K562 (cell line): Measurements from ENCODE around the gene SH2B2. TPM values are rescaled to one million over a fixed set of nuclear protein-coding genes. Genes with fewer than 3 reads are reported as not detected.

ENCODE experiments used
- ATAC-seq: fragments of 200-7000 bp; cut with Tn5 transposase; 3 replicates; pipeline ENCODE4 v1.9.1; 2020; ENCODE audit warnings: moderate library complexity
- BruUV-seq: library from RNA; stranded (reverse); fragments of 400-500 nt; replicated peaks from 2 replicates; lab custom pipeline; 2021; lab: Mats Ljungman, UMichigan
- CTCF ChIA-PET: fragments of 300-600 bp; formaldehyde crosslinking; extraction: SDS; loops from one replicate; lab custom pipeline; 2021; ENCODE audit warnings: low intra/inter-chr PET ratio; lab: Yijun Ruan, JAX
- POLR2A ChIA-PET: fragments of 300-600, 350-650 bp; sonication (Branson Sonifier 250); formaldehyde crosslinking; extraction: SDS; loops from one replicate; lab custom pipeline; 2021; ENCODE audit warnings: antibody characterized with exemption, inconsistent platforms; lab: Yijun Ruan, JAX
- DNase-seq, 4 experiments: peaks; one replicate each; pipeline versions ENCODE4 v3.0.0 to v3.0.0-alpha.2; 2011 to 2018; ENCODE audit warnings: low spot score in 3 of 4, mixed read lengths in 3 of 4; ENCODE audit errors: extremely low read depth in 1 of 4
- FAIRE-seq: peaks from 2 replicates; lab custom pipeline; 2011; peaks lifted over from hg19 to GRCh38; lab: Jason Lieb, UNC
- H2AFZ ChIP-seq: 2 replicates; pipeline ENCODE4 v1.6.0; 2011; ENCODE audit warnings: low read depth, low read length, control low read depth, inconsistent platforms
- H3K27ac ChIP-seq: fragments of 200-600 bp; 3 replicates; pipeline ENCODE4 v1.8.0; 2011; ENCODE audit warnings: low read depth, mild to moderate bottlenecking, control low read depth, inconsistent platforms, low read length, moderate library complexity, mixed read lengths; ENCODE audit errors: extremely low read depth
- H3K27me3 ChIP-seq, 2 experiments: fragments of 300-600 bp in 1 of 2; 2 replicates in 1 of 2; 3 replicates in 1 of 2; pipeline versions ENCODE4 v1.6.0 to v1.8.0; 2011; ENCODE audit warnings: inconsistent platforms in 2 of 2, low read length in 2 of 2, mild to moderate bottlenecking in 1 of 2, mixed read lengths in 1 of 2, moderate library complexity in 1 of 2; ENCODE audit not compliant: control insufficient read depth in 2 of 2, insufficient read depth in 2 of 2
- H3K36me3 ChIP-seq: fragments of 300-600 bp; 3 replicates; pipeline ENCODE4 v1.8.0; 2011; ENCODE audit warnings: mild to moderate bottlenecking, low read length, inconsistent platforms; ENCODE audit not compliant: control insufficient read depth, insufficient read depth
- H3K4me1 ChIP-seq, 2 experiments: fragments of 200-600 bp in 1 of 2; replicated peaks in 1 of 2; 2 replicates in 1 of 2; 3 replicates in 1 of 2; pipeline versions ENCODE4 v1.5.1 to v1.8.0; 2011; ENCODE audit warnings: inconsistent platforms in 2 of 2, low read length in 2 of 2, mild to moderate bottlenecking in 1 of 2, mixed read lengths in 1 of 2, moderate library complexity in 1 of 2; ENCODE audit not compliant: control insufficient read depth in 2 of 2, insufficient read depth in 2 of 2
- H3K4me2 ChIP-seq: 2 replicates; pipeline ENCODE4 v1.6.1; 2011; ENCODE audit warnings: low read length, control low read depth, inconsistent platforms, mixed read lengths; ENCODE audit not compliant: insufficient read depth
- H3K4me3 ChIP-seq: fragments of 200-600 bp; sonication (generic), shearing (Covaris generic); 2 replicates; pipeline ENCODE4 v1.5.1; 2016; ENCODE audit warnings: control low read depth, inconsistent platforms
- H3K79me2 ChIP-seq: fragments of 200-600 bp; 3 replicates; pipeline ENCODE4 v1.8.0; 2011; ENCODE audit warnings: low read length, inconsistent platforms; ENCODE audit not compliant: control insufficient read depth, insufficient read depth
- H3K9ac ChIP-seq, 2 experiments: 2 replicates each; pipeline versions ENCODE4 v1.6.0 to v1.6.1; 2011; ENCODE audit warnings: low read depth in 2 of 2, low read length in 2 of 2, control low read depth in 1 of 2, inconsistent platforms in 1 of 2, mild to moderate bottlenecking in 1 of 2, mixed read lengths in 1 of 2; ENCODE audit not compliant: insufficient read depth in 1 of 2
- H3K9me1 ChIP-seq: one replicate; pipeline ENCODE4 v1.6.0; 2011; ENCODE audit warnings: inconsistent platforms, mild to moderate bottlenecking, low read length, moderate library complexity; ENCODE audit not compliant: control insufficient read depth, insufficient read depth
- H3K9me3 ChIP-seq: replicated peaks from 2 replicates; pipeline ENCODE4 v1.5.1; 2011; ENCODE audit warnings: low read depth, low read length, inconsistent platforms; ENCODE audit not compliant: control insufficient read depth, insufficient read depth
- H4K20me1 ChIP-seq: replicated peaks from 2 replicates; pipeline ENCODE4 v1.6.1; 2011; ENCODE audit warnings: low read length, inconsistent platforms, mixed read lengths; ENCODE audit not compliant: control insufficient read depth, insufficient read depth
- ADNP ChIP-seq: fragments of 200-800 bp; sonication (Bioruptor generic); IDR thresholded peaks from 2 replicates; pipeline ENCODE4 v1.6.1; 2016; ENCODE audit warnings: missing genetic modification characterization, missing compliant biosample characterization
- ATF3 ChIP-seq, 2 experiments: fragments of 450-650 bp in 1 of 2; sonication (generic) in 1 of 2; formaldehyde crosslinking in 1 of 2; IDR thresholded peaks in 1 of 2; conservative IDR thresholded peaks in 1 of 2; 2 replicates each; pipeline versions ENCODE4 v1.6.1 to v1.8.1; 2016 to 2023; ENCODE audit warnings: mild to moderate bottlenecking in 2 of 2, moderate library complexity in 2 of 2, inconsistent platforms in 1 of 2, missing genetic modification reagents in 1 of 2
- CTBP1 ChIP-seq: fragments of 450-650 bp; IDR thresholded peaks from 2 replicates; pipeline ENCODE4 v1.6.1; 2016; ENCODE audit warnings: borderline replicate concordance
- ELF4 ChIP-seq: fragments of 450-650 bp; formaldehyde crosslinking; IDR thresholded peaks from 2 replicates; pipeline ENCODE4 v1.4.0; 2022; ENCODE audit warnings: missing genetic modification characterization
- GMEB1 ChIP-seq: fragments of 250-450 bp; sonication (Bioruptor Pico); IDR thresholded peaks from 2 replicates; pipeline ENCODE4 v1.4.0; 2020; ENCODE audit warnings: mild to moderate bottlenecking
- GTF2A2 ChIP-seq: IDR thresholded peaks from 2 replicates; pipeline ENCODE4 v1.6.1; 2016; ENCODE audit warnings: mild to moderate bottlenecking, missing genetic modification characterization, missing compliant biosample characterization
- KAT8 ChIP-seq: fragments of 450-650 bp; IDR thresholded peaks from 2 replicates; pipeline ENCODE4 v1.6.1; 2016; ENCODE audit warnings: low read depth, mild to moderate bottlenecking
- NR3C1 ChIP-seq: sonication (generic); formaldehyde crosslinking; IDR thresholded peaks from 2 replicates; pipeline ENCODE4 v1.8.1; 2022; ENCODE audit warnings: missing genetic modification reagents
- NUFIP1 ChIP-seq: fragments of 450-650 bp; IDR thresholded peaks from 2 replicates; pipeline ENCODE4 v1.6.1; 2018; ENCODE audit not compliant: partially characterized antibody
- RHOXF2B ChIP-seq: fragments of 250-450 bp; sonication (Bioruptor Pico); conservative IDR thresholded peaks from 2 replicates; pipeline ENCODE4 v1.5.1; 2021
- RNF2 ChIP-seq: sonication (generic); IDR thresholded peaks from 2 replicates; pipeline ENCODE4 v1.6.1; 2016
- STAG1 ChIP-seq: sonication (generic); formaldehyde crosslinking; IDR thresholded peaks from 2 replicates; pipeline ENCODE4 v1.5.0; 2020; ENCODE audit warnings: missing genetic modification reagents, borderline replicate concordance
- TAF15 ChIP-seq: fragments of 200-400 bp; formaldehyde crosslinking; IDR thresholded peaks from 2 replicates; pipeline ENCODE4 v1.6.1; 2017; ENCODE audit warnings: mild to moderate bottlenecking, low read depth, low read length, moderate library complexity
- ZNF217 ChIP-seq: sonication (generic); formaldehyde crosslinking; IDR thresholded peaks from 2 replicates; pipeline ENCODE4 v1.8.0; 2022; ENCODE audit warnings: mild to moderate bottlenecking, missing genetic modification reagents
- ZNF280A ChIP-seq: fragments of 450-650 bp; IDR thresholded peaks from 2 replicates; pipeline ENCODE4 v1.6.1; 2018; ENCODE audit warnings: mild to moderate bottlenecking, low read depth; ENCODE audit not compliant: partially characterized antibody
- ZNF384 ChIP-seq: IDR thresholded peaks from 2 replicates; pipeline ENCODE4 v1.6.1; 2012; ENCODE audit warnings: low read depth, low read length, improper control_type of control experiment
- ZNF551 ChIP-seq: fragments of 250-450 bp; sonication (Bioruptor Pico); IDR thresholded peaks from 2 replicates; pipeline ENCODE4 v1.5.0; 2021; ENCODE audit warnings: mild to moderate bottlenecking, moderate library complexity
- ZNF717 ChIP-seq: fragments of 250-450 bp; sonication (Bioruptor Pico); IDR thresholded peaks from 2 replicates; pipeline ENCODE4 v1.5.0; 2021
- WGBS: fragments of 100-300 bp; shearing (Covaris generic); methylation state at CpG from one replicate; pipeline ENCODE4 v1.1.6; 2016; ENCODE audit warnings: low coverage, mixed read lengths; ENCODE audit not compliant: insufficient coverage; ENCODE audit errors: missing lambda C conversion rate; 5-methylcytosine and 5-hydroxymethylcytosine counted together
- in situ Hi-C: fragments of 300-500 bp; cut with MboI; formaldehyde crosslinking; loops from 4 replicates; pipeline ENCODE4 v1.15.0; 2018; ENCODE audit warnings: inconsistent platforms, mixed read lengths
- intact Hi-C: fragments of 100-400 bp; cut with micrococcal nuclease; formaldehyde crosslinking; loops from 2 replicates; pipeline ENCODE4 v1.14.2; 2022
- polyA plus RNA-seq, 8 experiments: library from polyadenylated mRNA; depleted of rRNA in 4 of 8; stranded (reverse) in 5 of 8; unstranded in 3 of 8; fragments of >200 nt; fragmentation: Nextera tagmentation in 2 of 8; fragmentation: Illumina TruSeq in 1 of 8; extraction: Ambion mirVana in 2 of 8; extraction: Trizol in 1 of 8; gene quantifications; 2 replicates each; pipeline versions ENCODE4 v1.2.1 to v1.2.3, GENCODE V29; 2011 to 2014; ENCODE audit warnings: inconsistent platforms in 1 of 8, missing spikeins in 1 of 8
- total RNA-seq, 7 experiments: library from RNA; depleted of rRNA in 6 of 7; stranded (reverse); fragments of >200 nt in 6 of 7; fragmentation: Illumina TruSeq in 2 of 7; extraction: Trizol in 2 of 7; gene quantifications; 2 replicates each; pipeline versions ENCODE4 v1.2.1 to v1.2.3, GENCODE V29; 2011 to 2021; ENCODE audit warnings: low replicate concordance in 1 of 7

SH2B2 gene
- total and polyA plus RNA-seq, 9 of the 15 experiments (the other 6 are each of a cell fraction or from before 2014, with no cell fraction given): 0.03 to 0.89 (median 0.07) TPM; not detected in 4

- H3K4me3 ChIP-seq: no peak overlapping the region
- peak; percentile 88 to 92 (median 90) for DNase-seq
- no peaks in the 10 kb centered on the region for H3K36me3 ChIP-seq
- in situ Hi-C loops: loop anchor here (5.0 kb wide), 1 partner anchor 732 kb away; no protein-coding TSS in a partner anchor
- intact Hi-C loops: loop anchor here (2.0 to 5.0 kb wide), 2 partner anchors 587 to 671 kb away; no protein-coding TSS in a partner anchor
- POLR2A ChIA-PET: interaction anchor here (0.5 to 1.0 kb wide), 2 partner anchors 21 to 132 kb away, joined by 3 read pairs; no protein-coding TSS in a partner anchor
- H3K79me2 ChIP-seq: no peaks in the 10 kb centered on the region
- H3K9me1 ChIP-seq: peaks cover 7% of the 10 kb centered on the region
- CTCF ChIA-PET: interaction anchor here (0.6 kb wide), 2 partner anchors 9 to 62 kb away, joined by 3 to 5 read pairs; no protein-coding TSS in a partner anchor
- peak overlapping the region in 1 of 2 experiments; percentile 87; a peak in 2 of 4 replicates for H3K9ac ChIP-seq
- H3K27me3 ChIP-seq: no peaks in the 10 kb centered on the region
- WGBS: 44% methylated on average over 21 of the region's 23 CpGs
- H4K20me1 ChIP-seq: peaks cover 8% of the 10 kb centered on the region
- no peak overlapping the region; the same call in 1 of the 2 replicates for H3K4me2 ChIP-seq
- peak; percentile 96 for FAIRE-seq
- H3K9me3 ChIP-seq: no peaks in the 10 kb centered on the region
- no peak overlapping the region; the same call in 2 of the 3 replicates for H3K27ac ChIP-seq
- ATAC-seq: peak; percentile 93
- H3K4me1 ChIP-seq: peaks cover 8 to 44% of the 10 kb centered on the region in 2 experiments; a peak in 4 of 5 replicates
- BruUV-seq: no TSS peak
- peak overlapping the region; percentile 54 for H2AFZ ChIP-seq
- TF ChIP-seq ADNP (tag) (no peak), RHOXF2B (CRISPR knock-in tag) (no peak), NR3C1 (CRISPR knock-in tag) (no peak), ZNF717 (no peak), ZNF384 (no peak), NUFIP1 (no peak), ELF4 (CRISPR knock-in tag) (no peak), STAG1 (CRISPR knock-in tag) (0 out of 2 replicates have a peak, but pooled peaks have one; percentile 25), GMEB1 (CRISPR knock-in tag) (no peak), GTF2A2 (tag) (no peak), RNF2 (no peak), TAF15 (no peak), ZNF217 (CRISPR knock-in tag) (no peak), ATF3 (IDR thresholded peaks at IDR 0.05) (peak; percentile 66), ATF3 (CRISPR knock-in tag; conservative IDR thresholded peaks at IDR 0.05) (no peak), KAT8 (no peak), ZNF280A (no peak), ZNF551 (CRISPR knock-in tag) (no peak), CTBP1 (no peak)
Observed at GRCh38 chr7:102273749-102274712, 12.6 kb upstream of the SH2B2 start.
